K562 (cell line): ENCODE results near the gene IPP. TPM values are rescaled to one million over a fixed set of nuclear protein-coding genes. Genes with fewer than 3 reads are reported as not detected.
A peak's percentile ranks its signal among the peaks of the same experiment; 100 is the strongest.

Experiments used
- ARID3A ChIP-seq: IDR thresholded peaks from 2 replicates; pipeline ENCODE4 v1.6.1; 2012; ENCODE audit warnings: low read depth, low read length, improper control_type of control experiment, borderline replicate concordance
- FOXP4 ChIP-seq: sonication (generic); formaldehyde crosslinking; IDR thresholded peaks from 2 replicates; pipeline ENCODE4 v1.8.0; 2022; ENCODE audit warnings: mild to moderate bottlenecking, missing genetic modification reagents, borderline replicate concordance
- JUN ChIP-seq, 2 experiments: sonication (generic) in 1 of 2; formaldehyde crosslinking in 1 of 2; IDR thresholded peaks; 2 replicates each; pipeline versions ENCODE4 v1.6.1 to v1.8.0; 2012 to 2022; ENCODE audit warnings: borderline replicate concordance in 2 of 2, mild to moderate bottlenecking in 2 of 2, improper control_type of control experiment in 1 of 2, low read depth in 1 of 2, low read length in 1 of 2, missing genetic modification reagents in 1 of 2
- LARP7 ChIP-seq: fragments of 450-650 bp; IDR thresholded peaks from 2 replicates; pipeline ENCODE4 v1.6.1; 2016
- MXI1 ChIP-seq: IDR thresholded peaks from 2 replicates; pipeline ENCODE4 v1.6.1; 2011; ENCODE audit warnings: low read depth, mild to moderate bottlenecking, improper control_type of control experiment, low read length
- POLR2AphosphoS2 ChIP-seq: IDR thresholded peaks from 2 replicates; pipeline ENCODE4 v1.6.1; 2012; ENCODE audit warnings: low read length, improper control_type of control experiment
- RERE ChIP-seq: sonication (generic); formaldehyde crosslinking; IDR thresholded peaks from 2 replicates; pipeline ENCODE4 v1.8.0; 2023; ENCODE audit warnings: missing genetic modification reagents, mild to moderate bottlenecking, borderline replicate concordance
- RHOXF2B ChIP-seq: fragments of 250-450 bp; sonication (Bioruptor Pico); conservative IDR thresholded peaks from 2 replicates; pipeline ENCODE4 v1.5.1; 2021
- SIN3A ChIP-seq, 2 experiments: fragments of 150-350 bp in 1 of 2; IDR thresholded peaks; 2 replicates each; pipeline ENCODE4 v1.6.1; 2011 to 2016; ENCODE audit warnings: borderline replicate concordance in 2 of 2, low read depth in 2 of 2, low read length in 2 of 2, mild to moderate bottlenecking in 2 of 2, moderate library complexity in 2 of 2; ENCODE audit not compliant: control insufficient read depth in 1 of 2
- TGIF2 ChIP-seq: sonication (generic); formaldehyde crosslinking; IDR thresholded peaks from 2 replicates; pipeline ENCODE4 v1.8.1; 2022; ENCODE audit warnings: mild to moderate bottlenecking, missing genetic modification reagents, moderate library complexity
- ZBTB11 ChIP-seq, 3 experiments: fragments of 200-800 bp in 1 of 3; fragments of 250-450 bp in 1 of 3; fragments of 450-650 bp in 1 of 3; sonication (Bioruptor Pico) in 1 of 3; sonication (Bioruptor generic) in 1 of 3; formaldehyde crosslinking in 1 of 3; IDR thresholded peaks; 2 replicates each; pipeline versions ENCODE4 v1.6.1 to v1.8.0; 2016 to 2022; ENCODE audit warnings: mild to moderate bottlenecking in 2 of 3, missing genetic modification characterization in 2 of 3, missing compliant biosample characterization in 1 of 3, moderate library complexity in 1 of 3
- ZNF780A ChIP-seq: fragments of 250-450 bp; sonication (Bioruptor Pico); IDR thresholded peaks from 2 replicates; pipeline ENCODE4 v1.5.0; 2021; ENCODE audit warnings: mild to moderate bottlenecking
- polyA plus RNA-seq, 8 experiments: library from polyadenylated mRNA; depleted of rRNA in 4 of 8; stranded (reverse) in 5 of 8; unstranded in 3 of 8; fragments of >200 nt; fragmentation: Nextera tagmentation in 2 of 8; fragmentation: Illumina TruSeq in 1 of 8; extraction: Ambion mirVana in 2 of 8; extraction: Trizol in 1 of 8; gene quantifications; 2 replicates each; pipeline versions ENCODE4 v1.2.1 to v1.2.3, GENCODE V29; 2011 to 2014; ENCODE audit warnings: inconsistent platforms in 1 of 8, missing spikeins in 1 of 8
- total RNA-seq, 7 experiments: library from RNA; depleted of rRNA in 6 of 7; stranded (reverse); fragments of >200 nt in 6 of 7; fragmentation: Illumina TruSeq in 2 of 7; extraction: Trizol in 2 of 7; gene quantifications; 2 replicates each; pipeline versions ENCODE4 v1.2.1 to v1.2.3, GENCODE V29; 2011 to 2021; ENCODE audit warnings: low replicate concordance in 1 of 7

IPP gene
- total and polyA plus RNA-seq, 9 of the 15 experiments (the other 6 are each of a cell fraction or from before 2014, with no cell fraction given), result 6.9 to 15.1 (median 9.7) TPM

- TF ChIP-seq FOXP4 (CRISPR knock-in tag), result no peak
- no peak for TF ChIP-seq ZNF780A
- no peak for TF ChIP-seq ARID3A
- TF ChIP-seq RERE (CRISPR knock-in tag), result no peak
- TF ChIP-seq SIN3A (IDR thresholded peaks at IDR 0.05; ENCODE audit: borderline replicate concordance in 2 of 2, control insufficient read depth in 1 of 2, low read depth in 2 of 2, low read length in 2 of 2), result 0 out of 4 replicates have a peak, but pooled peaks of 1 of the 2 experiments have one; percentile 28
- TF ChIP-seq ZBTB11 (CRISPR knock-in tag; IDR thresholded peaks at IDR 0.05), result no peak
- TF ChIP-seq POLR2AphosphoS2, result no peak
- TF ChIP-seq MXI1, result no peak
- no peak for TF ChIP-seq LARP7
- no peak for TF ChIP-seq TGIF2 (CRISPR knock-in tag)
- no peak for TF ChIP-seq JUN (IDR thresholded peaks at IDR 0.05; ENCODE audit: borderline replicate concordance, low read depth, low read length)
- TF ChIP-seq JUN (CRISPR knock-in tag; IDR thresholded peaks at IDR 0.05; ENCODE audit: borderline replicate concordance), result no peak
- TF ChIP-seq RHOXF2B (CRISPR knock-in tag), result no peak
Observed at GRCh38 chr1:45685308-45686014, 65.0 kb downstream of the IPP start (continued).
